ENCODE results near the gene TMEM74B.

GRCh38 chr20:1212023-1212422 is 27.2 kb upstream of the TMEM74B start:
- no peak for TF ChIP-seq POLR2AphosphoS5 (IDR thresholded peaks at IDR 0.05; ENCODE audit: low read depth, low read length)
- TF ChIP-seq SIN3A (IDR thresholded peaks at IDR 0.05; ENCODE audit: borderline replicate concordance, insufficient read depth, low read length), result no peak
- TF ChIP-seq REST (IDR thresholded peaks at IDR 0.05; ENCODE audit: insufficient read depth in 1 of 2, low read depth in 2 of 2, low read length in 2 of 2), result no peak

All from PFSK-1 (cell line).